Panc1 (cell line): Measurements from ENCODE around the gene TBX18.

Experiments used
- POLR2AphosphoS5 ChIP-seq: IDR thresholded peaks from 2 replicates; pipeline ENCODE4 v1.6.1; 2012; ENCODE audit warnings: mild to moderate bottlenecking, low read depth, low read length, moderate library complexity
- REST ChIP-seq, 2 experiments: IDR thresholded peaks; 2 replicates each; pipeline ENCODE4 v1.6.1; 2011 to 2012; ENCODE audit warnings: low read depth in 2 of 2, control low read depth in 1 of 2, low read length in 1 of 2, mild to moderate bottlenecking in 1 of 2, moderate library complexity in 1 of 2; ENCODE audit not compliant: insufficient read depth in 1 of 2
- SIN3A ChIP-seq: IDR thresholded peaks from 2 replicates; pipeline ENCODE4 v1.6.1; 2012; ENCODE audit warnings: low read depth, mild to moderate bottlenecking, low read length, moderate library complexity, borderline replicate concordance; ENCODE audit not compliant: insufficient read depth
- TCF7L2 ChIP-seq: IDR thresholded peaks from 2 replicates; pipeline ENCODE4 v1.6.1; 2011; ENCODE audit warnings: mild to moderate bottlenecking, low read depth, low read length, inconsistent platforms
- TF ChIP-seq, protein P1 (sequence below): fragments of 450-650 bp; IDR thresholded peaks from 2 replicates; pipeline ENCODE4 v1.5.1; 2017; ENCODE audit warnings: mild to moderate bottlenecking

DNA sequence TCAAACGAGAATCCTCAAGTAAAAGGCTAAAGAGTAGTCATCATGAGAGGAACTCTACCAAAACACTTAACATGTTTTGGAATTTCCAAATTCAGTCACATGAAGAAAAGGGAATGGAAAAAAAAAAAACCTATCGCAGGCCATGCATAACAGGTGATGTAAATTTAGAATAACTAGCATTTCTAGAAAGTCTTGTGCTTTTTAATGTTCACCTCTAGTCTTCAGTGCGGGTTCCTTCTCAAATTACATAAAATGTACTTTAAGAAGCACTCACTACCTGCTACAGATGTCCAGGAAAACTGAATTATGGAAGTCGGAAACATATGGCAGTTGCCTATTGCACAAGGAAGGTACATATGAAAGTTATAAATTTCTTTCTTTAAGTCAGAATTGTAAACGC, 6.1 kb upstream of the TBX18 start:
- TF ChIP-seq, protein P1, sequence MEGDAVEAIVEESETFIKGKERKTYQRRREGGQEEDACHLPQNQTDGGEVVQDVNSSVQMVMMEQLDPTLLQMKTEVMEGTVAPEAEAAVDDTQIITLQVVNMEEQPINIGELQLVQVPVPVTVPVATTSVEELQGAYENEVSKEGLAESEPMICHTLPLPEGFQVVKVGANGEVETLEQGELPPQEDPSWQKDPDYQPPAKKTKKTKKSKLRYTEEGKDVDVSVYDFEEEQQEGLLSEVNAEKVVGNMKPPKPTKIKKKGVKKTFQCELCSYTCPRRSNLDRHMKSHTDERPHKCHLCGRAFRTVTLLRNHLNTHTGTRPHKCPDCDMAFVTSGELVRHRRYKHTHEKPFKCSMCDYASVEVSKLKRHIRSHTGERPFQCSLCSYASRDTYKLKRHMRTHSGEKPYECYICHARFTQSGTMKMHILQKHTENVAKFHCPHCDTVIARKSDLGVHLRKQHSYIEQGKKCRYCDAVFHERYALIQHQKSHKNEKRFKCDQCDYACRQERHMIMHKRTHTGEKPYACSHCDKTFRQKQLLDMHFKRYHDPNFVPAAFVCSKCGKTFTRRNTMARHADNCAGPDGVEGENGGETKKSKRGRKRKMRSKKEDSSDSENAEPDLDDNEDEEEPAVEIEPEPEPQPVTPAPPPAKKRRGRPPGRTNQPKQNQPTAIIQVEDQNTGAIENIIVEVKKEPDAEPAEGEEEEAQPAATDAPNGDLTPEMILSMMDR: no peak
- no peak for TF ChIP-seq POLR2AphosphoS5
- TF ChIP-seq SIN3A: no peak
- no peak for TF ChIP-seq REST (IDR thresholded peaks at IDR 0.05; ENCODE audit: insufficient read depth in 1 of 2, low read depth in 2 of 2, low read length in 1 of 2)
- no peak for TF ChIP-seq TCF7L2
